Measurements from ENCODE around the gene TRAP1.

DNA sequence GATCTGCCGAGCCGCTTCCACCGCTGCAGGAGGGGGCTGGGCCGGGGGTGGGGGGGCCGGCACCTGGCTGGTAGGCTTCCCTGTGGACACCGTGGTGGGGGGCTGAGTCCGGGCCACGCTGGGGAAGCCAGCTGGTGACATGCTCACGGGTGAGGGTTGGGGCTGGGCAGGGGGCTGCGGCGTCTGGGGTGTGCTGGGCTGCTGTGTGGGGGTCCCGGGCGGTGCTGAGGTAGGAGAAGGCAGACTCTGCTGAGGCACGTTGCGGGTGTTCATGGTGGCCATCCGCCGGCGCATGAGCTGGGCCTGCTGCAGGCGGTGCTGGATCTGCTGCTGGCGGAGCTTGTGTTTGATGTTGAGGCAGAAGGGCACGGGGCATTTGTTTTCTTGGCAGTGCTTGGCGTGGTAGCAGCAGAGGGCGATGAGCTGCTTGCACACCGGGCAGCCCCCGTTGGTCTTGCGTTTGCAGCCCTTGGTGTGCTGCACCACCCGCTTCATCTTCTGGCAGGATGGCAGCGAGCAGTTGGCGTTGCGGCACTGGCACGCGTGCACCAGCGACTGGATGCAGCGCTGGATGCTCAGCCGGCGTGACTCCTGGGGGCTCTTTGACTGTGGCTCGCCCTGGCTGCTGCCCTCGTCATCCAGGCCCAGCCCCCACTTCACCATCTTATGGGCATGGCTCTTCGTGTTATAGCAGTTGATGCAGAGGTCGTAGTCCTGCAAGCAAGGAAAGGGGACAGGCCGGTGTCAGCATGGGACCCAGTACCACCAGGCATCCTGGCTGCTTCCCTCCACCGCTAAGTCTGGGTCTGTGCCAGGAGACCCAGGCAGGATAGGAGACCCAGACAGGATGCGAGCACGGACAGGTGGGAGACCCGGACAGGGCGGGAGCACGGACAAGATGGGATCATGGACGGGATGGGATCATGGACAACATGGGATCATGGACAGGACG, 12.1 kb upstream of the TRAP1 start:
- TF ChIP-seq, protein P1, sequence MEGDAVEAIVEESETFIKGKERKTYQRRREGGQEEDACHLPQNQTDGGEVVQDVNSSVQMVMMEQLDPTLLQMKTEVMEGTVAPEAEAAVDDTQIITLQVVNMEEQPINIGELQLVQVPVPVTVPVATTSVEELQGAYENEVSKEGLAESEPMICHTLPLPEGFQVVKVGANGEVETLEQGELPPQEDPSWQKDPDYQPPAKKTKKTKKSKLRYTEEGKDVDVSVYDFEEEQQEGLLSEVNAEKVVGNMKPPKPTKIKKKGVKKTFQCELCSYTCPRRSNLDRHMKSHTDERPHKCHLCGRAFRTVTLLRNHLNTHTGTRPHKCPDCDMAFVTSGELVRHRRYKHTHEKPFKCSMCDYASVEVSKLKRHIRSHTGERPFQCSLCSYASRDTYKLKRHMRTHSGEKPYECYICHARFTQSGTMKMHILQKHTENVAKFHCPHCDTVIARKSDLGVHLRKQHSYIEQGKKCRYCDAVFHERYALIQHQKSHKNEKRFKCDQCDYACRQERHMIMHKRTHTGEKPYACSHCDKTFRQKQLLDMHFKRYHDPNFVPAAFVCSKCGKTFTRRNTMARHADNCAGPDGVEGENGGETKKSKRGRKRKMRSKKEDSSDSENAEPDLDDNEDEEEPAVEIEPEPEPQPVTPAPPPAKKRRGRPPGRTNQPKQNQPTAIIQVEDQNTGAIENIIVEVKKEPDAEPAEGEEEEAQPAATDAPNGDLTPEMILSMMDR (IDR thresholded peaks at IDR 0.05 in 8 of 11, conservative IDR thresholded peaks at IDR 0.05 in 3 of 11): no peak
- TF ChIP-seq POLR2A (IDR thresholded peaks at IDR 0.05): no peak
